HG02642 (cell line): ENCODE results near the gene TXNDC11.

Source experiments
- ATAC-seq: cut with Tn5 transposase; IDR thresholded peaks from one replicate; pipeline ENCODE4 v1.9.1; 2021; ENCODE audit warnings: mild to moderate bottlenecking; ENCODE audit not compliant: unreplicated experiment, poor library complexity

The TXNDC11 gene

GRCh38 chr16:11636172-11636721 lies 106.4 kb downstream of the TXNDC11 start:
- ATAC-seq: no peak

DNA sequence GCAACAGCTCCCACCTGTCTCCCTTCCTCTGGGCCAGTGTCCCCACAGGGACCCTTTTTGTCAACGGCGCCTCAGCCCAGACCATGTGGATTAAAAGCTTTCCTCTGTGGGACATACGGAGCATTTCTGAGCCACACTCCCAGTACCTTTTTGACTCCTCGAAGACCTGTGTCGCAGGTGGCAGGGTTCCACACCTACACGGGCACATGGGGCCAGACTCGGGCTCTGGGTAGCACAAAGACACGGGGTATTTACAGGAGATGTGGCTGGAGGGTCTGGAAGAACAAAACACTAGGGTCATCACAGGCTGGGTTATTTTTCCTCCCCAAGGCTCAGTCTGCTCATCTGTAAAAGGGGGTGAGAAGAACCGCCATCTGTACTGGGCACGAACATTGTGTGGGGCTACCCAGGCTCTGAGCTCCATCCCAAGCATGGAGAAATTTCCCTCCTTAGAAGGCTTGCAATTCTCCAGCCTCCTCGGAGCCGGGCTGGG lies 106.9 kb downstream of the TXNDC11 start:
- ATAC-seq: no peak

DNA sequence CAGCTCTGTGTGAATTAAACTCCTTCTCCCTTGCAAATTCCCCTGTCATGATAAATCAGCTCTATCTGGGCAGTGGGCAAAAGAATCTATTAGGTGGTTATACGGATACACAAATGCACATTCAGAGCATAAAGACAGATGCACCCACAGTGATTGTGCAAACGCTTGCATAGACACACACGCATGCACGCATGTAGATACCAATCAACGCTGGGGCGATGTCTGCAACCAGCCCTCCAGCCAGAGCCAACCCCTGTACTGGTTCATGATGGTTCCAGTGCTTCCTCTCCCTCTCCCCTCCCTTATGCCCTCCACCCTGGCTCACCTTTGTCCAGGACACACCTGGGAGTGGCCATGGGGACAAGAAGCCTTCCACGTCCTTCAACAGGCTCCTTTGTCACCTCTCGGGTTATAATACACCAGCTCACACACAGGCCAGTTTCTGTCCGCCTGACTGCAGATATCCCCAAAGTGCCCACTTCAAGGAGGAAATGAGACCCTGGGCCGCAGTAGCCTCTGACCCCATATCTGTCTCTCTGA lies 107.5 kb downstream of the TXNDC11 start:
- no peak for ATAC-seq

GRCh38 chr16:11634312-11634711 lies 108.3 kb downstream of the TXNDC11 start:
- ATAC-seq: no peak

- ATAC-seq: no peak
These were observed 109.5 kb downstream of the TXNDC11 start for GRCh38 chr16:11633113-11633512.

DNA sequence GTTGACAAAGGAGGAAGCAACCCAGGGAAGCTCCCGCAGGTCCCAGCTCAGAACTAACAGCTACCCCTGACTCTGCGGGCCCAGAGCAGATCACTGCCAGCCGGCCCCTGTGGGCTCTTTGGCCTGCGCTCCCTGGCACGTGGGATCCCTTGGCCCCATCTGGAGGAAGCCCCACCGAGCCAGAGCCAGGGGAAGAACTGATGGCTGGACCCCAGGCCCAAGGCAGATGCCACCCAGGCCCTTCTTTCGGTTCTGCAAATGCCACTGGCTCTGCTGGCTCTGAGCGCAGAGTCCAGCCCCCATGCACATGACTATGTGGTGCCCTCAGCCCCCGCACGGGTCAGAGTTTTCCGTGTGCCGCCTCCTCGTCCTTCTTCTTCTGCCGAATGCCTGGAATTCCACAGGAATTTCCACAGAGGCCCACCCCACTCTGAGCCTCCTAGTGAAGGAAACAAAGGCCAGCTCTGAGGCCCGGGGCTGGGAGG lies 110.2 kb downstream of the TXNDC11 start:
- ATAC-seq: no peak

- ATAC-seq: no peak
These were observed 111.4 kb downstream of the TXNDC11 start for GRCh38 chr16:11631214-11631613.

DNA sequence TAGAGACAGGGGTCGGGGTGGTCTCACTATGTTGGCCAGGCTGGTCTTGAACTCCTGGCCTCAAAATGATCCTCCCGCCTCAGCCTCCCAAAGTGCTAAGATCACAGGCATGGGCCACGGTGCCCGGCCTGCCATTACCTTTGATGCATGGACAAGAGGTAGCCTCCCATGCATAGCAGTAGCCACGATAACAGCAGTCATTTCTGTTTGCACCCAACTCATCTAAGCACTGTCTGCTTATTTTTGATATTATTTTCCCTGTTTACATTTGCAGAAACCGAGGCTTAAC lies 111.9 kb downstream of the TXNDC11 start:
- no peak for ATAC-seq

DNA sequence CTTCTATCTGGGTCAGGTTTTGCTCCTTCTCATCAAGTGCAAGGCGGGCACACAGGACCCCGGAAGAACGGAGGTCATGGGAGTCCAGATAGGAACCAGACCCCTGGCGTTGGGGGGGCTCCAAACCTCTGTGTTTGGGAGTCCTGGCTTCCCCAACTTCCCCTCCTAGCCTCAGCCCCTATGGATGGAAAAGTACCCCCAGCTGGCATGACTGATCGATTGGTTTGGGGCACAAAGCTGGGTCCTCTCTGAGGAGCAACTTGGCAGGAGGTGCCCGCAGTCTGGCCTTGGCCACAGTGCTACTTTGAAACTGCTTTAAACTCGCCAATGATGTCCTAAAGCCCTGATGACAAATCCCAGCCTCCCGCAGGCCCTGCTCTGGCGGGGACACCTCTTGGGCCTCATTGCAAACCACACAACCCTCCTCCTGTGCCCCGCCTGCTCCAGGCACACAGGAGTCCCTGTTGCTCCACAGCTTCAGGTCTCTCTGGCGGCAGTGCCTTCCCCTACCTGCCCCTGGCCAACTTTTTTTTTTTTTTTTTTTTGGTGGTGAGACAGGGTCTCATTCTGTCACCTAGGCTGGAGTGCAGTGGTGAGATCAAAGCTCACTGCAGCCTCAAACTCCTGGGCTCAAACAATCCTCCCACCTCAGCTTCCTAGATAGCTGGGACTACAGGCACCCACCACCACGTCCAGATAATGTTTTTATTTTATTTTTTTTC lies 112.5 kb downstream of the TXNDC11 start:
- no peak for ATAC-seq
